Retinal pigment epithelial cell (primary cell): ENCODE data around the gene JAML.

Source experiments
- DNase-seq: peaks from one replicate; pipeline ENCODE4 v3.0.0-alpha.2; 2010; ENCODE audit warnings: low read depth
- H3K4me3 ChIP-seq: 2 replicates; pipeline ENCODE4 v1.5.1; 2011; ENCODE audit warnings: mild to moderate bottlenecking, low read length, control low read depth, moderate library complexity
- CTCF ChIP-seq: conservative IDR thresholded peaks from 2 replicates; pipeline ENCODE4 v1.5.1; 2011; ENCODE audit warnings: low read depth, low read length, control low read depth, inconsistent platforms

Gene JAML

DNA sequence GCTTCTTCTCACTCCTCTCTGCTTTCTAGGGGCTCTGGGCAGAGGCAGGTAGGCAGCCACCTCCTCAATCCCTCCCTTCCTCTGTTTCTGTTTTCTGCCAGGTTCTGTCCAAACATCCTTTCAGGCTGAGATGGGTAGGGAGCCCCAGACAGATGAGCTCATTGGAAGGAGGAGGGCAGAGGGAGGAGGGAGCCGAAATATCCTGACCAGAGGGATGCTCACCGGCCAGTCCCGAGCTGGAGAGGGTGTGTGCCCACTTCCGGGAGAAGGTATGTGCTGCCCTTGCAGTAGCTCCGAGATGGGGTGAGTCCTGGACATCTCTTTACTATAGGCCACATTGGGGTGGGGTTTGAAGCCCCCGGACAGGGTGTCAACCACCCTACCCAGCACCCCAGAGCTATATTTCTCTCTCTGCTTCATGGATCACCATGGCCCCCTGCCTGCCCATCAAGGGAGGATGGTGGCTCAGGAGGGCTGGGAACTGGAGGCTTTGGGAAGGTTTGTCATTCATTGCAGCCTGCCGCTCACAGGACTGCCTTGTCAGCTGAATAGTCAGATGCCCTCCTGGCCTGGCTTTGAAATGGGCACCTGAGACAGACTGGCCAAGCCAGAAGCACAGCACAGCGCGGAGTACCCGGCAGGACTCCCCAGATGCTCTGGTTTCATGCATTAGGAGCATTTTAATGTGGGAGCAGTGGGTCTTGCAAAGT is 67.5 kb downstream of the JAML start:
- DNase-seq, result no peak
- TF ChIP-seq CTCF, result no peak
- no peak overlapping the region for H3K4me3 ChIP-seq

GRCh38 chr11:118156531-118157185 is 68.2 kb downstream of the JAML start:
- no peak for DNase-seq
- no peak overlapping the region for H3K4me3 ChIP-seq
- TF ChIP-seq CTCF, result no peak

GRCh38 chr11:118155776-118156530 is 68.9 kb downstream of the JAML start:
- no peak for TF ChIP-seq CTCF
- no peak overlapping the region for H3K4me3 ChIP-seq
- DNase-seq, result no peak

- no peak for DNase-seq
- no peak for TF ChIP-seq CTCF
- H3K4me3 ChIP-seq, result no peak overlapping the region
These were observed 70.2 kb downstream of the JAML start for GRCh38 chr11:118154641-118155040.

DNA sequence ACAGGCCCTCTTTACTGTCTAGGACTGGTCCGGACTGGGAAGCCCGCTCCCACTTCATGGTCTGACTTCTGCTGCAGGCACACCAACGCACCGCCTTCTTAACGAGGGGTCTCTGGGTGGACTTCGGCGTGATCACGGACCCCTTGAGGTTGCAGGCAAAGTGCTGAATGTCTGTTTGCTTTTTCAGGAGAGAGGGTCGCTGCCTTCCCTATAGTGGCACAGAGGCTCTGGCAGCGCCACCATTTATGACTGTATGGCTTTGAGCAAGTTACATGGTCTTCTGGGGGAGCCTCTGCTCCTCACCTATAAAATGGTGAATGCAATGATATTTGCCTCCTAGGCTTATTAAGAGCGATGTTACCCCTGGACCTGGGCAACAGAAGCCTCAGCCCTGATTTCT is 70.8 kb downstream of the JAML start:
- DNase-seq, result no peak
- H3K4me3 ChIP-seq, result no peak overlapping the region
- no peak for TF ChIP-seq CTCF

DNA sequence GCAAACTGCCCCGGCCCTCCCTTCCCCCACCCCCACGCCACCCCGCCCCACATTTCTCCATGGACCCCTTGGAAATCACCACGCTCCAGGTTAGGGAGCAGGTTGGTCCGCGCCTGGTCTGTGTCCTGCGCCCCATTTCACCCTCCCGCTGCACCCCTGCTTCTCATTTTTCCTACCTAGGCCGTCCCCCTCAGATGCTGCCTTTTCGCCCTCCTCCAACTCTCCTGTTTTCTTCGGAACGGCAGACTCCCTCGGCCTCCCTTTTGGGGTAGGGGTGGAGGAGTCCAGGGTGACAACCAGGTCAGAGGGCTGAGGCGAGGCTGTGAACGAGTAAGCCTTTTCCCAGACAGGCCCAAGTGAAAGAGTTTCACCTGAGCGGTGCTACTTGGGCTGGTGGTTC is 71.3 kb downstream of the JAML start:
- no peak for DNase-seq
- no peak overlapping the region for H3K4me3 ChIP-seq
- no peak for TF ChIP-seq CTCF
